GM18526 (cell line): ENCODE measurements around the gene KCNMB1.

Experiments
- POLR2A ChIP-seq: IDR thresholded peaks from 3 replicates; pipeline ENCODE4 v1.6.1; 2011; ENCODE audit not compliant: insufficient read length; ENCODE audit errors: extremely low read depth

KCNMB1 gene

GRCh38 chr5:170424629-170425028 is 35.5 kb upstream of the KCNMB1 start:
- TF ChIP-seq POLR2A: no peak

DNA sequence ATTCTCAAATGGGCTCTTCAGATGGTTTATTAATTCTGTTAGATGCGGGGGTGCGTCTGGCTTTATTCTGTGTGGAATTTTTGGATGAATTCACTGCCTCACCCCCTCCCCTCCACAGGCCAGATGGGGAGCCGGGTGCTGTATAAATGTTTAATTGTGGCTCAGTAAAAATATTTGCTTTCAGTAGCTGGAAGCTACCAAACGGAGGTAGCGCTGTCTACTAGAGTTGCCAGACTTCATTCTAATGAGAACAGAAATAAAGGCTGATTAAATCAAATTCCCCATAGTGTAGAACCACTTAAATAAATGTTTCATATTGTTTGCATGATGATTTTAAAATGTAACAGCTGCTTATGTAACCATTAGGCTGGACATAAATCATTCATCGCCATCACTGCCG is 34.5 kb upstream of the KCNMB1 start:
- TF ChIP-seq POLR2A: no peak

GRCh38 chr5:170421826-170422225 is 32.7 kb upstream of the KCNMB1 start:
- no peak for TF ChIP-seq POLR2A

DNA sequence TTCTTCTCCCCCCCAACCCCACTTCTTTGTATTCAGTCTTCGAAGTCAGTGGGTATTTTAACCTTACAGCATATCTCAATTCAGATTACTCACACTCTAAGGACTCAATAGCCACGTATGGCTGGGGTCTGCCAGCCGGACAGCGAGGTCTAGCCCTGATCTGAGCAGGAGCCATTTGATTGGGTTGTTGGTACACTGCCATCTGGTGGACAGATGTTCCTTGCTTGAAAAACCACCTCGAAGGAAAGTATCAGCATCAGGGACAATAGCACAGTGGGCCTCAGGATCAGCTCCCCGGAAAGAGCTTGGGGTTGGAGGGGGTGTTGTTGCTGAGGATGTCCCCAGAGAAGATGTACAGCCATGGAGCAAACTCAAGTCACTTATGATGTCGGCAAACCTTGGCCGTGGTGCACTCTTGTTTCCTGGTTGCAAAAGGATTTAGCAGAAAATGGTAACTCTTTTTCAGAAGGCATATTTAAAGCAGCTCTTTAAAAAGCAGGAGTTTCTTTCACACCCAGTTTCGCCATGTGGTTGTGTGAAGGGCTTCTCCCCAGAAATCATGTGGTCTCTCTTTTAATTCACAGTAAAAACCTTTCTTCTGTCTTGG is 31.7 kb upstream of the KCNMB1 start:
- TF ChIP-seq POLR2A: no peak

- TF ChIP-seq POLR2A: no peak
Measured at GRCh38 chr5:170419643-170420042, 30.5 kb upstream of the KCNMB1 start.

DNA sequence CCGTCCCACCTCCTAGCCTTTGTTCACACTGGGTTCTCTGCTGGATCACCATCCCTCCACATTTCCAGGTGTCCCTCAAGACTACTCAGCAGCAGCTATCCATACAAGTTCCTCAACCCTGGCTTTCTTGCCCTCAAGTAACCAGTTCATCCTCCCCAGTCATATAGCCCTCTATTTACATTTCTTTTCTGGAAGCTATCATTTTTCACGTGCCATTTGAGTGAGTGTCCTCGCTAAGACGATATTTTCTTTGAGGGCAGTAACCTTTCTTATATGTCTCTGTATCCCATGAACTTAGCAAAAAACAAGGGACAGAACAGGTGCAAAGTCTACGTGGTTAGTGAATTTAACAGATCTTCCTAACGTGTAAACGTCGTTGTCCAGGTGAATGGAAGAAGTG is 29.6 kb upstream of the KCNMB1 start:
- no peak for TF ChIP-seq POLR2A

- TF ChIP-seq POLR2A: no peak
Measured at GRCh38 chr5:170416526-170416925, 27.4 kb upstream of the KCNMB1 start.

DNA sequence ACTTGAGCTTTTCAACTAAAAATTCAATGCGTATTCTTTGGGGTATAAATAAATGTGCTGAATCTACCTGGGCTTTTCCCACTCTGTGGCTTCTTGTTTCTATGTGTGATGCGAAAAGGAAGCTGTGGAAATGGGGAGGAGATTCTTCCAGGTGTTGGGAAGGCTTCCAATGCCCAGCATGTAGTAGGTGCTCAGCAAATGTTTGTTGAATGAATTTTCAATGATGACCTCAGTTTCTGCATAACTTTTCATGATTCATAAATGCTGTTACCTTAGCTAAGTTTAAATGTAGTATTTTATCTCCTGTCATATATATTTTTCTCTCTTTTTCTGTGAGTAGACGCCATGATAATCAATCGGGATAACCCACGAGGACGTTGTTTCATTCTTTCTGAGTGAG is 25.6 kb upstream of the KCNMB1 start:
- no peak for TF ChIP-seq POLR2A

DNA sequence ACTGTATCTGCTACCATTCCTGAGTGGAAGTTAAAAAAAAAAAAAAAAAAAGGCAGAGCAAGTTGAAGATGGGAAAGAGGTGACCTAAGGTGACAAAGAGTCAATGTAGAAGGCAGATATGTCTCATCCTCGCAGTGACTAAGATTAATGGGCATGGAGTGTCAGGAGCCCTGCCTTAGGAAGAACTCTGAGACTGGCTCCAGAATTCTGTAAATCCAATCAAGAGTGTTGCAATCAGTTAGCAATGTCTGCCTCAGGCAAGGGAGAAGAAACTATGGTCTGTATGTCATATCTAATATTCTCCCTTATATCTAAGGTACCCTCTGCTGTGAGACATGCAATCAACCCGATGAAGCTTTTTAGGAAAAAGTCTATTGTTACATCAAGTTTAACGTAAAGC is 24.7 kb upstream of the KCNMB1 start:
- TF ChIP-seq POLR2A: no peak

DNA sequence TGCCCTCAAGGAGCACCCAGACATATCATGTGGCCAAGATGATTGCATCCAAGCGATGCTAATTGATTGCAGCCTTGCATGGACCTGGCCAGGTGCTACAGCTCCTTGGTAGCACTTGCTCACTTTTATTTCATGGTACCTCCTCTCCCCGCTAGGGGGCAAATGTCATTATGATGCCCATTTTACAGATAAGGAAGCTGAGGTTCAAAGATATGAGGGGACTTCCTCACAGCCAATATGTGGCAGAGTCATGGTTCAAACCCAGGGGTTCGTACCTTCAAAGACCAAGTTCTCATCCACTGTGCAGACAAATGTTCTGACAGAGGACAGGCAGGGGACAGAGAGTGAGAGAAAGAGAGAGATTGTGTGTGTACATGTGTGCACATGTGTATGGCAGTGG is 21.9 kb upstream of the KCNMB1 start:
- TF ChIP-seq POLR2A: no peak

DNA sequence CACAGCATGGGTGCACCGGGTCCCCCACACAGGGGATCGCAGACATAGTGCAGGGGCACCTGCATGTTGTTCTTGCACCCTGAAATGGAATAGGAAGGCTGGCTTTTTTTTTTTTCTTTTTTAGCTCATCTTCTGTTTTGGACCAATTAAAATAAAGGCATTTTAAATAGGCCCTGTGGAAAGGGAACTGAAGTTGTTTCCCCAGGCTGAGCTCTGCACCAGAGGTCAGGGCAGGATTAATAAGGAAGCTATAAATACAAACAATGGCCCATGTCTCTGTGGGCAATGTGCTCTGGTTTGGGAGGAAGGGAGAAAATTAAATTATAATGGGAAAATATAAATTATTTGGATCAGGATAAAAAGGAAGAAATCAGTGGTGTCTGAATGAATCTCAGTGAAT is 21.2 kb upstream of the KCNMB1 start:
- no peak for TF ChIP-seq POLR2A

- no peak for TF ChIP-seq POLR2A
Measured at GRCh38 chr5:170408877-170409660, 19.9 kb upstream of the KCNMB1 start.

DNA sequence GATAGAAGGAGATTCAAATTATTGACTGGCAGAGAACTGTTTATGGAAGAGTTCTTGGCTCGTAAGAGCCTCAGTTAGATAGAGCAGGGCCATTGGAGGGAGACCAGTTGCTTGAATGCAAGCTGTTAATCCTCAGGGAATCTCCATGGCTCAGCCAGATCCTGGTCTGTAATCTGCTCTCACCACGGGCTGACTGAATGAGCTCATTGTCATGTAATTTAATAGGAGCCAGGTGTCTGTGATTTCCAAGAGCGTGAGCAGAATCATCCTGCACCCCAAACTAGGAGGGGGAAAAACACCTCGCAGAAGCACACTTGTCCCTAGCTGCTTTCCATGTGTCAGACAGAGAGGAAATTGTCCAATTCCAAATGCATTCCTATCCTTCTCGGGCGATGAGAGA is 19.1 kb upstream of the KCNMB1 start:
- TF ChIP-seq POLR2A: no peak

- no peak for TF ChIP-seq POLR2A
Measured at GRCh38 chr5:170407062-170407461, 17.9 kb upstream of the KCNMB1 start.

GRCh38 chr5:170405817-170406216 is 16.6 kb upstream of the KCNMB1 start:
- no peak for TF ChIP-seq POLR2A

- TF ChIP-seq POLR2A: no peak
Measured at GRCh38 chr5:170404398-170404797, 15.2 kb upstream of the KCNMB1 start.

DNA sequence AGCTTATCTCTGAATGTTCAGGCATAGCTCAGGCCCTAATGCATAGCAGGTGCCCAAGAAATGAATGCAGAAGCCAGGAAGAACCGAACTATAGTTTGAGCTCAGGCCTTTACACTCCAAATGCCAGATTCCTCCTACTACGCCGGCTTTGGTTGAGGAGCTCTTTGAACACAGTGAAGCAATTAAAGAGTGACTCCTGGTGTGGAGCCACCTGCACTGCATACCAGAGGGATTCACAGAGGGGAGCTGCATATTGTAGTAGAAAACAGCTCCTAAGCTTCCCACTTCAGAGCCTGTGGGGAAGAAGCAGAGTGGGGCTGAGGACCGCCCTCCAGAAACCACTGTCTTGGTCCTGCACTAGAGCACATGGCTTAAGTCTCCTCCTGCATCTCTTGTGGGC is 14.5 kb upstream of the KCNMB1 start:
- TF ChIP-seq POLR2A: no peak
